ENCODE results near the gene TMEM63A.

The TMEM63A gene

GRCh38 chr1:225870911-225871310, 11.3 kb downstream of the TMEM63A start:
- TF ChIP-seq EZH2 (IDR thresholded peaks at IDR 0.05; ENCODE audit: borderline replicate concordance, low read depth, low read length, severe bottlenecking): no peak
- no peak for TF ChIP-seq CTCF (IDR thresholded peaks at IDR 0.05; ENCODE audit: borderline replicate concordance, extremely low read depth, low read length, poor library complexity, severe bottlenecking)
- no peaks in the 10 kb centered on the region for H3K9me3 ChIP-seq (ENCODE audit: insufficient read depth, low read length, severe bottlenecking)
- no peak overlapping the region for H3K4me3 ChIP-seq (ENCODE audit: low read depth in 1 of 2, low read length in 2 of 2)
- H3K9ac ChIP-seq (ENCODE audit: low read depth, low read length): no peak overlapping the region
- H4K20me1 ChIP-seq (ENCODE audit: insufficient read depth, low read length): no peaks in the 10 kb centered on the region
- H3K79me2 ChIP-seq (ENCODE audit: insufficient read depth, low read length): no peaks in the 10 kb centered on the region
- no peak for DNase-seq
- H3K4me1 ChIP-seq (ENCODE audit: insufficient read depth, low read length): peaks cover 9% of the 10 kb centered on the region
- H3K36me3 ChIP-seq (ENCODE audit: insufficient read depth, low read length): peaks cover 8% of the 10 kb centered on the region
- no peak overlapping the region for H3K27ac ChIP-seq (ENCODE audit: low read length)
- no peak overlapping the region for H2AFZ ChIP-seq (ENCODE audit: low read depth, low read length)
- H3K4me2 ChIP-seq (ENCODE audit: insufficient read depth, low read length): no peak overlapping the region
- H3K27me3 ChIP-seq (ENCODE audit: insufficient read depth, low read length, poor library complexity): no peaks in the 10 kb centered on the region
- ATAC-seq (ENCODE audit: insufficient read depth, low read depth): no peak

- peaks cover 14% of the 10 kb centered on the region for H3K4me1 ChIP-seq (ENCODE audit: insufficient read depth, low read length)
- no peak overlapping the region for H3K4me2 ChIP-seq (ENCODE audit: insufficient read depth, low read length)
- no peak overlapping the region for H3K9ac ChIP-seq (ENCODE audit: low read depth, low read length)
- no peak overlapping the region for H2AFZ ChIP-seq (ENCODE audit: low read depth, low read length)
- H4K20me1 ChIP-seq (ENCODE audit: insufficient read depth, low read length): no peaks in the 10 kb centered on the region
- no peak for TF ChIP-seq EZH2 (IDR thresholded peaks at IDR 0.05; ENCODE audit: borderline replicate concordance, low read depth, low read length, severe bottlenecking)
- no peak for TF ChIP-seq CTCF (IDR thresholded peaks at IDR 0.05; ENCODE audit: borderline replicate concordance, extremely low read depth, low read length, poor library complexity, severe bottlenecking)
- H3K9me3 ChIP-seq (ENCODE audit: insufficient read depth, low read length, severe bottlenecking): no peaks in the 10 kb centered on the region
- no peaks in the 10 kb centered on the region for H3K27me3 ChIP-seq (ENCODE audit: insufficient read depth, low read length, poor library complexity)
- no peaks in the 10 kb centered on the region for H3K79me2 ChIP-seq (ENCODE audit: insufficient read depth, low read length)
- peaks cover 4% of the 10 kb centered on the region for H3K36me3 ChIP-seq (ENCODE audit: insufficient read depth, low read length)
- H3K4me3 ChIP-seq (ENCODE audit: low read depth in 1 of 2, low read length in 2 of 2): no peak overlapping the region
- no peak for ATAC-seq (ENCODE audit: insufficient read depth, low read depth)
- no peak overlapping the region for H3K27ac ChIP-seq (ENCODE audit: low read length)
- DNase-seq: no peak
Observed at GRCh38 chr1:225868631-225869330, 13.4 kb downstream of the TMEM63A start.

GRCh38 chr1:225866981-225867380, 15.2 kb downstream of the TMEM63A start:
- DNase-seq (no peak), ATAC-seq (ENCODE audit: insufficient read depth, low read depth) (no peak)
- Histone ChIP-seq H3K9me3 (ENCODE audit: insufficient read depth, low read length, severe bottlenecking) (no peaks in the 10 kb centered on the region), H3K27me3 (ENCODE audit: insufficient read depth, low read length, poor library complexity) (no peaks in the 10 kb centered on the region), H3K4me1 (ENCODE audit: insufficient read depth, low read length) (peaks cover 14% of the 10 kb centered on the region), H2AFZ (ENCODE audit: low read depth, low read length) (no peak overlapping the region), H3K9ac (ENCODE audit: low read depth, low read length) (no peak overlapping the region), H3K4me3 (ENCODE audit: low read depth in 1 of 2, low read length in 2 of 2) (no peak overlapping the region), H3K27ac (ENCODE audit: low read length) (no peak overlapping the region), H4K20me1 (ENCODE audit: insufficient read depth, low read length) (no peaks in the 10 kb centered on the region), H3K4me2 (ENCODE audit: insufficient read depth, low read length) (no peak overlapping the region), H3K36me3 (ENCODE audit: insufficient read depth, low read length) (peaks cover 7% of the 10 kb centered on the region), H3K79me2 (ENCODE audit: insufficient read depth, low read length) (no peaks in the 10 kb centered on the region)
- TF ChIP-seq EZH2 (IDR thresholded peaks at IDR 0.05; ENCODE audit: borderline replicate concordance, low read depth, low read length, severe bottlenecking) (no peak), CTCF (IDR thresholded peaks at IDR 0.05; ENCODE audit: borderline replicate concordance, extremely low read depth, low read length, poor library complexity, severe bottlenecking) (no peak)

Measured in DND-41 (cell line).